GM21737 (cell line): ENCODE measurements around the gene PTPRU.

Experiments
- ATAC-seq: cut with Tn5 transposase; IDR thresholded peaks from one replicate; pipeline ENCODE4 v1.9.1; 2021; ENCODE audit warnings: mild to moderate bottlenecking, moderate library complexity; ENCODE audit not compliant: unreplicated experiment

Gene PTPRU

GRCh38 chr1:29355375-29355774 is 119.1 kb downstream of the PTPRU start:
- ATAC-seq, result no peak

GRCh38 chr1:29356663-29357062 is 120.3 kb downstream of the PTPRU start:
- no peak for ATAC-seq

GRCh38 chr1:29357452-29357851 is 121.1 kb downstream of the PTPRU start:
- no peak for ATAC-seq

GRCh38 chr1:29358183-29358582 is 121.9 kb downstream of the PTPRU start:
- no peak for ATAC-seq

GRCh38 chr1:29360768-29361167 is 124.4 kb downstream of the PTPRU start:
- no peak for ATAC-seq

GRCh38 chr1:29361686-29362085 is 125.4 kb downstream of the PTPRU start:
- ATAC-seq, result no peak

- no peak for ATAC-seq
Measured at GRCh38 chr1:29362116-29362515, 125.8 kb downstream of the PTPRU start.

GRCh38 chr1:29362764-29363163 is 126.4 kb downstream of the PTPRU start:
- no peak for ATAC-seq

GRCh38 chr1:29363536-29363935 is 127.2 kb downstream of the PTPRU start:
- ATAC-seq, result no peak

- ATAC-seq, result no peak
Measured at GRCh38 chr1:29364101-29364678, 127.9 kb downstream of the PTPRU start.

- no peak for ATAC-seq
Measured at GRCh38 chr1:29365906-29366670, 129.8 kb downstream of the PTPRU start.

- ATAC-seq, result no peak
Measured at GRCh38 chr1:29368936-29369932, 132.9 kb downstream of the PTPRU start.

GRCh38 chr1:29370067-29370466 is 133.7 kb downstream of the PTPRU start:
- no peak for ATAC-seq

- ATAC-seq, result no peak
Measured at GRCh38 chr1:29371332-29371731, 135.0 kb downstream of the PTPRU start.

GRCh38 chr1:29372108-29372507 is 135.8 kb downstream of the PTPRU start:
- ATAC-seq, result no peak
